NCI-H2227 treated with DMSO at 0.1 percent for 48 hours (cell line): Measurements from ENCODE around the gene PPP4R3B.
"Not testable (repeated sequence)": the region's sequence is repeated elsewhere in the genome, so short reads cannot be mapped to it uniquely, and the experiment has no call there.

Experiments
- DNase-seq: peaks from one replicate; lab custom pipeline; 2025; lab: John Stamatoyannopoulos, UW

PPP4R3B gene

DNA sequence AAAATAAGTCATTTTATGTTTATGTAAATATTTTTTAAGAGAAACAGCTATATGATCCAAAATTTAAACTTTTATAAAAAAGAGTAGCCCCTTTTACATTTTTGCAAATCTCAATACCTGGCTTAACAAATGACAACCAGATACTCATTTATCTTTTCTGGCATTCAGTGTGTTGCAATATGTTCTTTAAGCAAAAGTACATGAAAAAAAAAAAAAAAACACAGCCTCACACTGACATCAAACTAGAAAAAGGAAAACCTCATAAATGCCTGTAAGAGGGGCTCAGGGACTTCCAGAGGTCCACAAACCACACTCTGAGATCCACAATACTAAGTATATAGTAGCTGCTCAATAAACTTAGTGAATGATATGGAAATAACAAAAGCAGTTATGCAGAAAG is 21.9 kb downstream of the PPP4R3B start:
- DNase-seq: no peak

DNA sequence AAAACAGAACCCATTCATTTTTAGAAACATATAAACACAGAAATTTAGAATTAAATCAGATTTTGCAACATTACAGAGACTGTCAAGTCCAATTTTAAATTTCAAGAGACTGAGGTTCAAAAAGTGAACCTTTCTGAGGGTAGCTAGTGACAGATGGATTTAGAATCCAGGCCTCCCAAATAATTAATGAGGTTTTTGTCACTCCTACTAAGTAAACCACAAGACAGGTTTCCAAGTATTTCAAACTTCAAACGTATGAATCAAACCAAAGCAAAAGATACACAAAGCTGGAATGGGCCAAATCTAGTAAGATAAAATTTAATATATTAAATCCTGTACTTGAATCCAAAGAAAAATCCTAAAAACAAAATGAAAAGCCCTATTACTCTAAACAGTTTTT is 25.3 kb downstream of the PPP4R3B start:
- no peak for DNase-seq

DNA sequence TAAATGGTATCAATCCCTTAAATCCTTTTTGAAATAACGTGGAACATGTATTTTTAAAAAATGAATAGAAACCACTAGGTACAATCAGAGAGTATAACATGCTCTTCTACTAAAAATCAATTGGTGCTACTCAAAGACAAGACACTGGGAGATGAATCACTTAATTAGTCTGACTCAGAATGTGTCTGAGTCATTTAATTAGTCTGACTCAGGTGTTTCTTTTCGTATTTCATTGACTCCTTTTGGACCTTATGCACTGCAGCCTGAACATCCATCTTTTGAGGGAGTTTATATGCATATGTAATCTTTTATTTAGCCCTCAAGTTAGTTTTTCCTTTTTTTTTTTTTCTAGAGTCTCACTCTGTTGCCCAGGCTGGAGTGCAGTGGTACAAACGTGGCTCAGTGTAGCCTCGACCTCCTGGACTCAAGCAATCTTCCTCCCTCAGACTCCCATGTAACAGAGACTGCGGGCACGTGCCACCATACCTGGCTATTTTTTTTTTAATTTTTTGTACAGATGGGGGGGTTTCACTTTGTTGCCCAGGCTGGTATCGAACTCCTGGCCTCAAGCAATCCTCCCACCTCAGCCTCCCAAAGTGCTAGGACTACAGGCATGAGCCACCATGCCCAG is 26.5 kb downstream of the PPP4R3B start:
- no peak for DNase-seq

DNA sequence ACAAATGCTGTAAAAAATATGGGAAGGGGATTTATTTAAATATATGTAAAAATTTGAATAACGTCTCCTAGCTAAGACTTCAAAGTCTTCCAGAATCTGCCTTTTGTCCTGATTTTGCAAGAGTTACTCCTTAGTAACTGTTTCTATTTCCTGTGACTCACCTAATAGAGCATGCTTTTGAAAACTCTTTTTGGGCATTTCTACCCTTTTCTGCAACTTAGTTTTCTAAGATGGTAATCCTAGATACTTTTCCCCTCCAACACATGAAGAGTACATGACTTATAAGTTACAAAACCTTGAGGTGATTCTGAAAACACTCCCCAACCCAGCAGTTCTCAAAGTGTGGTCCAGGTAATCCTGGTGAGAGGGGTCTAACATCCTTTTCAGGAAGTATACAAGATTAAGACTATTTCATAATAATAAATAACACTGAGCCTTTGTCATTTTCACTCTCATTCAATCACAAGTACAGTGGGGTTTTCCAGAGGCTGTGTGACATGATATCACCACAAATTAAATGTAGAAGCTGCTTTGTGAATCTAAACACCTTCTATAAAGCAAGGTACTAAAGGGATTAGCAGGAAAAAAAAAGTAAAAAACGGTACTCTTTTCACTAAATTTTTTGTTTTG is 31.9 kb downstream of the PPP4R3B start:
- DNase-seq: no peak

DNA sequence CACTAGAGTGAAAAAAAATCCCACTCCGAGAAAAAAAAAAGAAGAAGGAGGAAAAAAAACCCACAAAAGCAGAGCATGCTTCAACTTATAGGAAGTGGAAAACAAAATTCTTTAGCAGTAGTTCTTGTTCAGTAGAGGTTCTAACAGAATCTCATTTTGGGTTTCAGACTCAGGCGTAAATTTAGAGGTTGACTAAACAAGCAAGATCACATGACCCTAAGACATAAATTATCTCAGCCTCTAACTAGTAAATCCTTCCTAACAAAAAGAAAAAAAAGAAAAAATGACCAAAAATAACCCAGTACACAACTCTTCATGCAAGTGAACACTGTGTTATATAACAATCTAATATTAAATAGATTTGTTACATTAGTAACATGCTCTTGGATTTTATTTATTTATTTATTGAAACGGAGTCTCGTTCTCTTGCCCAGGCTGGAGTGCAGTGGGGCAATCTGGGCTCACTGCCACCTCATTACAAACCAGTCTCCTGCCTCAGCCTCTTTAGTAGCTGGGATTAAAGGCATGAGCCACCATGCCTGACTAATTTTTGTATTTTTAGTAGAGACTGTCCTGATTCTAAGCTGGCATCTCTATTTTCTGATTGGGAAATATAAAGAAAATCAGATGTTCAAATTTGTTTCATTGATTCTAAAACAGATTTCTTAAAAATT is 35.4 kb downstream of the PPP4R3B start:
- DNase-seq: no peak

DNA sequence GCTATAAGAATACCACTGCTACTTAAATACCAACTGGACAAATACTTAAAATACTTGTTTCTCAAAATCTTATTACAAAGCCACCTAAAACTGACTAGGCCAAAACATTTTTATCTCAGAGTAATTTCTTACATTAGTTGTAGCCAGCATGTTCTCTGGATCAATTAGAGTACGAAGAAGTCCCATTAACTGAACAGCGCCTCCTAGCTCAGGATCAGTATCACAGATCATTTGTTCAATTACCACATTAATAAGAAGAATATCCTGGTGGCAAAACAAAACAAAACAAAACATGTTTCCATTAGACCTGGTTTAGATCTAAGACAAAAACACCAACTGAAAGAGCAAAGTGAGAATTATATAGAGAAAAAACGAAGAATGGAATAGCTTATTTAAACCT is 36.0 kb downstream of the PPP4R3B start:
- DNase-seq: no peak

DNA sequence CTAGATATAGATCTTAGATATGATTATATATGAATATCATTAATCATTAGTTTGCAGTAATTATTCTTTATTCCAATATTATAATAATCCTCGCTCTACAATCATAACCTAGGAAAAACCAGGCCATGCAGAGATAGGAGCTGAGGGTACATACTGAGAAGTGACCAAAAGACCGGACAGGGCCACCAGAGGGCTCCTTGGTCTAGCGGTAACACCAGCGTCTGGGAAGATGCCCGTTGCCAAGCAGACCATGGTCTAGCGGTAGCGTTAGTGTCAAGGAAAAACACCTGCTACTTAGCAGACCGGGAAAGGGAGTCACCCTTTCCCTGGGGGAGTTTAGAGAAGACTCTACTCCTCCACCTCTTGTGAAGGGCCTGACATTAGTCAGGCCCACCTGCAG is 48.4 kb downstream of the PPP4R3B start:
- not testable (repeated sequence) for DNase-seq

DNA sequence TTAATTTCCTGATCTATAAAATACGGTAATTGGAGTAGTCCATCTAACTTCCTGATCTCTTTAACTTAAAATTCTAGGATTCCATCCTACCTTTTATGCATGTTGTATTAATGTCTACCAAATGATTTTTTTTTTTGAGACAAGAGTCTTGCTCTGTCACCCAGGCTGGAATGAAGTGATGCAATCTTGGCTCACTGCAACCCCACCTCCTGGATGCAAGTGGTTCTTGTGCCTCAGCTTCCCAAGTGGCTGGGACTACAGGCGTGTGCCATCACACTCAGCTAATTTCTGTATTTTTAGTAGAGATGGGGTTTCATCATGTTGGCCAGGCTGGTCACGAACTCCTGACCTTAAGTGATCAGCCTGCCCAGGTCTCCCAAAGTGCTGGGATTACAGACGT is 50.1 kb downstream of the PPP4R3B start:
- no peak for DNase-seq

DNA sequence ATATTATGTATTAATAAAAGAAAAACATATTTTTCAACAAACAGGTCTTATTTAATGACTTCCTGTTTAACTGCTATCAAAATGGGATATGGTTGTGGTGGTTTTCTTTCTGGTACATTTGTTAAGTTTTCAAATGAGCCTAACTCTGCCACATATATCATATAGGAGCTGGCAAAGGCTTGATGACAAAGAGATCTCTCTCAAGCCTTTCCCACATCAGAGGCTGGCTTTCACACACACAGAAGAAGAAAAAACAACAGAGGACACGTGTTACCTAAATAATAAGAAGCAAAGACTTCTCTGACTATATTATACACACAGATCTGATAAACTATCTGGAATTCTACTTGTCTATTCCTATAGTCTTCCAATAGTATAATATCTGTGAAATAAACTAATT is 51.8 kb downstream of the PPP4R3B start:
- DNase-seq: no peak

DNA sequence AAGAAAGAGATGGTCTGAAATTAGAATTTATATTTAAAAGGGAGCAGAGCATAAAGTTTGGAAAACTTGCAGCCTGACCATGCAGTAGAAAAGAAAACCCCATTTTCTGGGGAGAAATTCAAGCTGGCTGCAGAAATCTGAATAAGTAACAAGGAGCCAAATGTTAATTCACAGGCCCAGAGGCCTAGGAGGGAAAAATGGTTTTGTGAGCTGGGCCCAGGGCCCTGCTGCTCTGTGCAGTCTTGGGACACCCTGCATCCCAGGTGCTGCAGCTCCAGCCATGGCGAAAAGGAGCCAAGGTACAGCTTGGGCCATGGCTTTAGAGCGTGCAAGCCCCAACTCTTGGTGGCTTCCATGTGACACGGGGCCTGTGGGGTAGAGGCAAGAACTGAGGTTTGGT is 56.6 kb downstream of the PPP4R3B start:
- no peak for DNase-seq

DNA sequence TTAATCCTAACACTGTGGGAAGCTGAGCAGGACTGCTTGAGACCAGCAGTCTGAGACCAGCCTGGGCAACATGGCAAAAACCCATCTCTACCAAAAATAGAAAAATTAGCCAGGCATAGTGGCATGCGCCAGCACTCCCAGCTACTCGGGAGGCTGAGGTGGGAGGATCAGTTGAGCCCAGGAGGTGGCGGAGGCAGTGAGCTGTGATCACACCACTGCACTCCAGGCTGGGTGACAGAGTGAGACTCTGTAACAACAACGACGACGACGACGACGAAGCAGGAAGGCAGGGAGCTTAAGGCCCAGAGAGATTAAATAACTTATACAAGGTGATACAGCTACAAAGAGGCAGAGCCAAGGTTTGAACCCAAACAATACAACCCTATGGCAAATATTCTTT is 60.6 kb downstream of the PPP4R3B start:
- no peak for DNase-seq

DNA sequence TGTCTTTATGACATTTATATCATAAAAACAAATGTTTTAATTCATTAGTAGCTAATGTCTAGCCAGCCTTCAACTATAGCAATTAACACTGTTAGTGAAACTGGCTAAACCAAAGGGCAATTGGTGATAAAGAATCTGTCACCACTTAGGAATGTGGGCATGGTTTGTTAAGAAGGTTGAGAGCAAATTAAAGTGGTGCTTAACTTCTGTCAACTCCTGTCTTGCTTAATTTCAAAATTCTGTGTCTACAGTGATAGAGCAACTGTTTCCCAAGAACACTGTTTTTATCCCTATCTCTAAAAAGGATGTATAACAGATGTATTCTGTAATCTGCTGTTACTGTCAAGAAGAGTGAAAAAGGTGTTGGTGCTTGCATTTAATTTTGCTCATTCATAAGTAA is 61.4 kb downstream of the PPP4R3B start:
- no peak for DNase-seq

DNA sequence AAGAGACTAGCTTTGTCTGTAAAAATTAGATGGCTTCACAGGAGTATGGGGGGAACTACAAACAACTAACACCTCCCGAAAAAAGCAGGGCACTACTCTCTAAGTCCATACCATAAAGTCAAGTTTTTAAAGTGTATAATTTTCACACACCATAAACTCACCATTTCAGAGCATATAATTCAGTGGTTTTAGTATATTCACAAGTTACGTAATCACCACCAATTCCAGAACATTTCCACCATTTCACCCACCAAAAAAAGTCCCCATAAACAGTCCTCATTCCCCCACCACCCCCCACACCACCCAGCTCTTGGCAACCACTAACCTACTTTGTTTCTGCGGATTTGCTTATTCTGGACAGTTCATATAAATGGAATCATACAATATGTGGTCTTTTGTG is 64.1 kb downstream of the PPP4R3B start:
- no peak for DNase-seq

DNA sequence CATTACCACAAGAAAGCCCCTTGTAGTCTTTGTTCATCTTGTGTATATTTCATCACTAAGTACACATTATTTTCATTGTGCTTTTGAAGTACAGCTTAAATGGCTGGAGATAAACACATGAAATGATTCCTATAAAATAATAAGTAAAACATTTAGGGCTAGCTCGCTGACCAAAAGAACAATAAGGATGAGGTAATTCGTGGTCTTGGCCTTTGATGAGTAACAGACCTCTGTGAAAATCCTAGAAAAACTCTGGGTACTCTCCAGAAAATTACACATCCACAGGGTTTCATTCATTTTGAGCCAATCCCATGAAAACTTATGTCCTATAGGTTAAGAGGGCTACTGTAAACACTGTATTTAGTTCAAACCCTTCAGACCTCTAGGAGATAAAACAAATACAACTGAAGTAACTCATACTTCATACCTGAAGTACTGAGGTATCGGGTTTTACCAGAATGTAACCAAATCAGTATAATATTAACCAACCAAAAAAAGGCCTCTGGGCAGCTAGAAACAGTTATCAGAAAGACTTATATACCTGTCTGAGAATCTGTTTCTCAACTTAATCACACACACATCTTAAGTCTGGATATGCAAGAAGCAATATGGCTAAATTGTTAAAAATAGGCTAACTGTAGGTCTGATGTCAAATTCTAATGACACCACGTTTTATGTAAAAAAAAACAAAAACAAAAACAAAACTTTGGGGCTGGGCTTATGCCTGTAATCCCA is 66.9 kb downstream of the PPP4R3B start:
- no peak for DNase-seq

DNA sequence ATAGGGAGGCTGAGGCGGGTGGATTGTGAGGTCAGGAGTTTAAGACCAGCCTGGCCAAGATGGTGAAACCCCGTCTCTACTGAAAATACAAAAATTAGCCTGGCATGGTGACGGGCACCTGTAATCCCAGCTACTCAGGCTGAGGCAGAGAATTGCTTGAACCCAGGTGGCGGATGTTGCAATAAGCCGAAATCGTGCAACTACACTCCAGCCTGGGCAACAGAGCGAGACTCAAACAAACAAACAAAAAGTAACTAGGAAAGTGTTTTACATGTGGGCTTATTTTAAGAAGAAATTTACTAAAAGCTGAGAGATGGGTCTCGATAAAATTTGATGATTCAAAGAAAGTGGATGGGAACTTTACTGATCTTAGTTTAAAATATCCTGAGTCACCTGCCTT is 69.7 kb downstream of the PPP4R3B start:
- DNase-seq: not testable (repeated sequence)

DNA sequence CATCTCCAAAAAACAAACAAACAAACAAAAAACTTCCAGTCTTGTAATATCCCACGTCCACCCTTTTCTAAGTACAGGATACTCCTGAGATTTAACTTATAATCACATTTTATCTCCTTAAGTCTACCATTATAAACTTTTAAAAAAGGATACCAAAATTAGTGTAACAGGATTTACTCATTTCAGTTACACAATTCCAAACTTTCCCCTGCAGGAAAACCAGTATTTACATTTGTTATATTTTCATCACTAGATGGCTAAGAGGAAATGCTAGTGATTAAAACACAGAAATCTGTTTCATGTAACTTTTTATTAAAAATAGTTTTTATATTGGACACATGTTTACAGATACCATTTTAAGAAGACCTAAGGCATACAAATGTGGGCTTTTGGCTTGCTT is 70.4 kb downstream of the PPP4R3B start:
- DNase-seq: no peak

DNA sequence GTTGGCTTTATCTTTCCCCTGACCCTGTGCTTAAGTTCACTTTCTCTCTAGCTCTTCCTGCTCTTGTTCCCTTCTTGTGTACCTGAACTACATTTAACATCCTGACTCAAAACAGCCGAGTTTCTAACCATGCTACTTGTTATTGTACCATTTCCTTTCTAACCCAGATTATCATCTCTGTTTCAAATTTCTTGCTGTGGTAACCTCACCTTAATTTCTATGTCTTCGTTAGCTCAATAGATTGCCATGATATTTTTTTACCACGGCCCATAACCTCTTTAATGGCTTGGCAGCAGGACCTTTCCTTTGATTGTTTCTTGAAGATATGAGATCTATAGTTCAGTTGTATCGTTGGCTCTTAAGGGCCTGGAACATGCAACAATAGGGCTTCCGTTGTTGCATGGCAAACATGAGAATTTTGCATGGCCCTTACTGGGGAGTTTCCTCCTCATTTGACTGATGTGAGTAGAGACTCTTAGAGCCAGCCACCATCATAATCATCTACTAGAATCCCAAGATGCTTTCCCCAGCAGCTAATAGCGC is 86.8 kb downstream of the PPP4R3B start:
- no peak for DNase-seq

DNA sequence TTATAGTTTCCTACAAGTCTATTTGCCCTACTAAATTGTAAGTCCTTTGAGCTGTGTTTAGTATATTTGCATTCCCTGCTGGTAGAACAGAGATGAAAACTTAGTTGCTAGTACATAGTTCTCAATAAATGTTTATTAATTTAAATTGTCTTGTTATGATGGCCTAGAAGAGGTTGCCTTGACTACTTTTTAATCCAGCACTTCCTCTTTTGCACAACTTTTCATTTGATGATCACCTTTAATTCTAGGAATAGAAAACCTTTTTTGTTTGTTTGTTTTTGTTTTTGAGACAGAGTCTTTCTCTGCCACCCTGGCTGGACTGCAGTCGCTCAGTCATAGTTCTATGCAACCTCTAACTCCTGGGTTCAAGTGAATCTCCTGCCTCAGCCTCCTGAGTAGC is 91.2 kb downstream of the PPP4R3B start:
- no peak for DNase-seq

DNA sequence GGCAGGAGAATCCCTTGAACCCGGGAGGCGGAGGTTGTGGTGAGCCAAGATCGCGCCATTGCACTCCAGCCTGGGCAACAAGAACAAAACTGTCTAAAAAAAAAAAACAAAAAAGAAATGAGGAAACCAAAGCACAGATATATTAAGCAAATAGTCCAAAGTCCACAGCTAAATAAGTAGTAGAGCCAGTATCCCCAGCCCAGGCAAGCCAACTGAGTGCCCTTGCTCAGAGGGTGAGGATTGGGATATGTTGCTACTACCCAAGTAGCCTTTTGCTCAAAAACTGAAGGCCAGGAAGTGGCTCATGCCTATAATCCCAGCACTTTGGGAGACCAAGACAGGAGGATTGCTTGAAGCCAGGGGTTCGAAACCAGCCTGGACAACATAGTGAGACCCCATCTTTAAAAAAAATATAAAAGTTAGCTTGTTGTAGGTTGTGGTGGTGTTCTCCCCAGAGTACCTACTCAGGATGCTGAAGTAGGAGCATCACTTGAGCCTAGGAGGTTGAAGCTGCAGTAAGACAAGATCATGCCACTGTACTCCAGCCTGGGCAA is 92.5 kb downstream of the PPP4R3B start:
- DNase-seq: no peak

DNA sequence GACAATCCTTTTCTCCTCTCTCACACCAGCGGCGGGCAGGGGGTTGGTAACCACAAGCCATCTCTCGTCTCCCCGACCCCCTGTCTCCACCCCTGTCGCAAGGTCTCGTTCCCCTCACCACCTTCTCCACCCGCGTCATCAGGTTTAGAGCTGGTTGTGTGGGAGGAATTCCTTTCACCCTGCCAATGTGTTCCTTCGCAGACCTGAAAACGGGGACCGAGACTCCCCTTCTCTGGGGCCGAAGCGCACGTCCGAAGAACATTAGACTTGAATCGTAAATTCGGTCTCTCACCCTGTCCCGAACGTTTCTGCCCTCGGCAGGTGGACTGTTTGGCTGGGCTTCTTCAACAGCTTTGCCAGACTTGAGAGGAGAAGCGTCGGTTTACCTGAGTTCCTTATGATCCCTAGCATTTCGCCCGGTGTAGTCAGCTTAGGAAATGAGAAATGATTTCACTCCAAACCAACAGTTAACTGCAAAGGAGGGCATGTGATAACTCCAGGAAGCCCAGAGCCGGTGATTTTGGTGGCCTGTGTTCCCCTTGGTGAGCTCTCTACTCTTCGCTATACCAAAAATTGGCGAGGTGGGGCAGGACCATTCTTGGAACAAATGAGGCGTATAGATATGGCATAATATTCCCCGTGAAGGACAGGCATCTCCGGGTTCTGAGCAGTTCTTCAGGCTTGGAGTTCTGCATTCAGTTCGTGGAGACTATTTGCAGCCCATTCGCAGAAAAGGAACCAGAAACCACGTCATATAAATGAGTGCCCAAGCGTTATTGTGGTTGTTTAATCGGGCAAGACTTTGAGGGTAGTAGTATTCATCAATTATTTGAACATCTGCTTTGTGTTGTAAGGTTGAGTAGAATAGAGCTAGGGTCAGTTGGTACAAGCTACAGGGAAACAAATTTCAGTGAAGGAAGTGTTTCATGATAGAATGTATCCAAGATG is 97.2 kb downstream of the PPP4R3B start:
- DNase-seq: peak; percentile 11

DNA sequence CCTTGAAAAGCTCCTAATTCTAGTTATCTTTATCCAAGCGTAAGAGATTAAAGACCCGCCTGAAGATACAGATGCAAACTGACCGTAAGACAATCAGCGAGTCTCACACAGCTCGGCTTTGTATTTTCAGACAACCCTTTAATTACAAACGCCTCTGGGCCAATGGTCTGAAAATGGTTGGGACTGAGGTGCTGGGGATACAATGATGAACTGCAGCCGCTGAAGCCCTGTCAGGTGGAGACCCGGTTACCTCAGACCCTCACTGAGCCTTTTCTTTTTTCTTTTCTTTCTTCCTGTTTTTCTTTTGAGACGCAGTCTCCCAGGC is 98.6 kb downstream of the PPP4R3B start:
- DNase-seq: peak; percentile 61
